H1 (cell line): Measurements from ENCODE around the gene ZNF441. TPM values are rescaled to one million over a fixed set of nuclear protein-coding genes. Genes with fewer than 3 reads are reported as not detected.

ENCODE experiments used
- BCL11A ChIP-seq, 2 experiments: IDR thresholded peaks; one replicate each; pipeline ENCODE4 v1.6.1; 2011; ENCODE audit warnings: low read depth in 2 of 2, low read length in 2 of 2, mild to moderate bottlenecking in 2 of 2
- GABPA ChIP-seq: IDR thresholded peaks from 2 replicates; pipeline ENCODE4 v1.6.1; 2011; ENCODE audit warnings: mild to moderate bottlenecking, low read length, moderate library complexity, borderline replicate concordance; ENCODE audit not compliant: insufficient read depth
- HDAC2 ChIP-seq, 2 experiments: fragments of 300-600 bp in 1 of 2; sonication (generic) in 1 of 2; IDR thresholded peaks; 2 replicates each; pipeline ENCODE4 v1.6.1; 2011 to 2012; ENCODE audit warnings: low read depth in 2 of 2, low read length in 2 of 2, mild to moderate bottlenecking in 2 of 2, moderate library complexity in 2 of 2, borderline replicate concordance in 1 of 2, inconsistent platforms in 1 of 2
- KDM5A ChIP-seq: fragments of 200-600 bp; IDR thresholded peaks from 2 replicates; pipeline ENCODE4 v1.7.1; 2012; ENCODE audit warnings: mild to moderate bottlenecking, low read length, inconsistent platforms, mixed read lengths
- SP1 ChIP-seq: IDR thresholded peaks from 2 replicates; pipeline ENCODE4 v1.6.1; 2011; ENCODE audit warnings: low read depth, low read length
- SP2 ChIP-seq: IDR thresholded peaks from 2 replicates; pipeline ENCODE4 v1.6.1; 2012; ENCODE audit warnings: mild to moderate bottlenecking, low read length, inconsistent platforms
- ZNF274 ChIP-seq: IDR thresholded peaks from 2 replicates; pipeline ENCODE4 v1.7.0; 2012; ENCODE audit warnings: low read length, borderline replicate concordance; ENCODE audit errors: extremely low read depth
- polyA plus RNA-seq, 7 experiments: library from polyadenylated mRNA; depleted of rRNA in 3 of 7; stranded (reverse) in 5 of 7; unstranded in 2 of 7; fragments of >200 nt in 5 of 7; fragments of 200-250 nt in 2 of 7; gene quantifications; 1 replicate in 5 of 7; 2 replicates in 1 of 7; 4 replicates in 1 of 7; pipeline versions ENCODE4 v1.2.1 to v1.2.3, GENCODE V29; 2011 to 2013; ENCODE audit warnings: missing spikeins in 2 of 7, mixed read lengths in 2 of 7
- total RNA-seq: library from RNA; stranded (reverse); fragmentation: NEBNext Ultra II Directional; extraction: Animal tissue kit (Norgen Biotek cat#: 25700); gene quantifications from 2 replicates; pipeline ENCODE4 v1.2.1, GENCODE V29; 2021

ZNF441 gene
- total and polyA plus RNA-seq, 2 of the 8 experiments (the other 6 are each of a cell fraction or from before 2014, with no cell fraction given) = 0.09 to 0.48 TPM

DNA sequence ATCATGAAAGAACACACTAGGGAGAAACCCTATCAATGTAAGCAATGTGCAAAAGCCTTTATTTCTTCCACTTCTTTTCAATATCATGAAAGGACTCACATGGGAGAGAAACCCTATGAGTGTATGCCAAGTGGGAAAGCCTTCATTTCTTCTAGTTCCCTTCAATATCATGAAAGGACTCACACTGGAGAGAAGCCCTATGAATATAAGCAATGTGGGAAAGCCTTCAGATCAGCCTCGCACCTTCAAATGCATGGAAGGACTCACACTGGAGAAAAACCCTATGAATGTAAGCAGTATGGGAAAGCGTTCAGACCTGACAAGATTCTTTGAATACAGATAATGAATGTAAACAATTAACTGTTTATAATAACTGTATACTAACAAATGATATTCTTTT, 66.7 kb downstream of the ZNF441 start (continued):
- TF ChIP-seq GABPA (no peak), ZNF274 (no peak), SP1 (no peak), SP2 (no peak), BCL11A (IDR thresholded peaks at IDR 0.05; ENCODE audit: low read depth in 2 of 2, low read length in 2 of 2) (no peak), HDAC2 (IDR thresholded peaks at IDR 0.05; ENCODE audit: borderline replicate concordance in 1 of 2, low read depth in 2 of 2, low read length in 2 of 2) (no peak), KDM5A (no peak)

Other genes starting within 250 kb of the ZNF441 start
- 53.5 and 55.7 TPM in 2 replicates for gene ECSIT, start 237.9 kb upstream of the ZNF441 start, total RNA-seq
- gene ECSIT, start 237.9 kb upstream of the ZNF441 start, polyA plus RNA-seq (2011; rRNA removed) = 74.1 and 118 TPM in 2 replicates
- gene CNN1, start 228.1 kb upstream of the ZNF441 start, total RNA-seq = 29.8 and 32.4 TPM in 2 replicates
- 50.8 and 62.8 TPM in 2 replicates for gene CNN1, start 228.1 kb upstream of the ZNF441 start, polyA plus RNA-seq (2011; rRNA removed)
- gene ELOF1, start 207.8 kb upstream of the ZNF441 start, total RNA-seq = 84.2 and 88.4 TPM in 2 replicates
- 101 and 160 TPM in 2 replicates for gene ELOF1, start 207.8 kb upstream of the ZNF441 start, polyA plus RNA-seq (2011; rRNA removed)
- gene ACP5, start 189.4 kb upstream of the ZNF441 start, total RNA-seq = 8.3 and 9.0 TPM in 2 replicates
- gene ACP5, start 189.4 kb upstream of the ZNF441 start, polyA plus RNA-seq (2011; rRNA removed) = 14.3 and 16.5 TPM in 2 replicates
- gene ZNF627, start 169.5 kb upstream of the ZNF441 start, total RNA-seq = 13.7 and 15.8 TPM in 2 replicates
- 5.4 and 7.2 TPM in 2 replicates for gene ZNF627, start 169.5 kb upstream of the ZNF441 start, polyA plus RNA-seq (2011; rRNA removed)
- gene ZNF823, start 28.1 kb upstream of the ZNF441 start, total RNA-seq = 2.4 and 2.9 TPM in 2 replicates
- gene ZNF823, start 28.1 kb upstream of the ZNF441 start, polyA plus RNA-seq (2011; rRNA removed) = 0.73 and 0.93 TPM in 2 replicates
- gene ZNF491, start 31.5 kb downstream of the ZNF441 start, total RNA-seq = 0.78 and 0.84 TPM in 2 replicates
- 0.18 and 0.31 TPM in 2 replicates for gene ZNF491, start 31.5 kb downstream of the ZNF441 start, polyA plus RNA-seq (2011; rRNA removed)
- 6.5 and 7.9 TPM in 2 replicates for gene ZNF440, start 47.3 kb downstream of the ZNF441 start, total RNA-seq
- 0.63 and 0.77 TPM in 2 replicates for gene ZNF440, start 47.3 kb downstream of the ZNF441 start, polyA plus RNA-seq (2011; rRNA removed)
- 0.17 TPM in 1 of 2 replicates, not detected in the other for gene ZNF439, start 81.7 kb downstream of the ZNF441 start, total RNA-seq
- gene ZNF439, start 81.7 kb downstream of the ZNF441 start, polyA plus RNA-seq (2011; rRNA removed) = 0.05 and 0.09 TPM in 2 replicates
- gene ZNF69, start 120.8 kb downstream of the ZNF441 start, total RNA-seq = 21.2 and 22.8 TPM in 2 replicates
- 5.6 and 6.3 TPM in 2 replicates for gene ZNF69, start 120.8 kb downstream of the ZNF441 start, polyA plus RNA-seq (2011; rRNA removed)
- 9.4 and 10.5 TPM in 2 replicates for gene ZNF700, start 158.1 kb downstream of the ZNF441 start, total RNA-seq
- gene ZNF700, start 158.1 kb downstream of the ZNF441 start, polyA plus RNA-seq (2011; rRNA removed) = 1.5 and 3.0 TPM in 2 replicates
- 1.7 TPM in 2 replicates for gene ZNF763, start 198.0 kb downstream of the ZNF441 start, total RNA-seq
- 0.39 and 0.46 TPM in 2 replicates for gene ZNF763, start 198.0 kb downstream of the ZNF441 start, polyA plus RNA-seq (2011; rRNA removed)